PFSK-1 (cell line): ENCODE data around the gene C1QTNF5.

Experiments
- FOXP2 ChIP-seq: optimal IDR thresholded peaks from 2 replicates; pipeline ENCODE3; 2011; ENCODE audit warnings: borderline replicate concordance, control low read depth, inconsistent platforms; ENCODE audit not compliant: insufficient read depth; ENCODE audit errors: extremely low read length, extremely low read depth
- POLR2AphosphoS5 ChIP-seq: IDR thresholded peaks from 2 replicates; pipeline ENCODE4 v1.6.1; 2012; ENCODE audit warnings: low read depth, mild to moderate bottlenecking, control low read depth, low read length, moderate library complexity
- REST ChIP-seq, 2 experiments: IDR thresholded peaks; 2 replicates each; pipeline versions ENCODE4 v1.6.1 to v1.8.0; 2011 to 2012; ENCODE audit warnings: low read depth in 2 of 2, low read length in 2 of 2, control low read depth in 1 of 2, inconsistent platforms in 1 of 2, mild to moderate bottlenecking in 1 of 2, moderate library complexity in 1 of 2; ENCODE audit not compliant: insufficient read depth in 1 of 2
- SIN3A ChIP-seq: IDR thresholded peaks from 2 replicates; pipeline ENCODE4 v1.6.1; 2012; ENCODE audit warnings: mild to moderate bottlenecking, low read length, moderate library complexity, borderline replicate concordance; ENCODE audit not compliant: insufficient read depth
- TAF1 ChIP-seq: IDR thresholded peaks from 2 replicates; pipeline ENCODE4 v1.6.1; 2012; ENCODE audit warnings: low read length, control low read depth, borderline replicate concordance; ENCODE audit not compliant: insufficient read depth

C1QTNF5 gene

GRCh38 chr11:119314726-119315125 is 26.0 kb downstream of the C1QTNF5 start:
- no peak for TF ChIP-seq SIN3A

- no peak for TF ChIP-seq SIN3A
Observed at GRCh38 chr11:119310682-119311052, 30.0 kb downstream of the C1QTNF5 start.

GRCh38 chr11:119309953-119310681 is 30.6 kb downstream of the C1QTNF5 start:
- no peak for TF ChIP-seq TAF1
- no peak for TF ChIP-seq POLR2AphosphoS5
- TF ChIP-seq FOXP2: no peak
- no peak for TF ChIP-seq REST (IDR thresholded peaks at IDR 0.05; ENCODE audit: insufficient read depth in 1 of 2, low read depth in 2 of 2, low read length in 2 of 2)
- TF ChIP-seq SIN3A: no peak

GRCh38 chr11:119309411-119309810 is 31.3 kb downstream of the C1QTNF5 start:
- TF ChIP-seq POLR2AphosphoS5 (no peak), FOXP2 (no peak), SIN3A (no peak), REST (IDR thresholded peaks at IDR 0.05; ENCODE audit: insufficient read depth in 1 of 2, low read depth in 2 of 2, low read length in 2 of 2) (no peak), TAF1 (no peak)

GRCh38 chr11:119307974-119308373 is 32.7 kb downstream of the C1QTNF5 start:
- TF ChIP-seq REST (IDR thresholded peaks at IDR 0.05; ENCODE audit: insufficient read depth in 1 of 2, low read depth in 2 of 2, low read length in 2 of 2) (no peak), FOXP2 (no peak), TAF1 (no peak), POLR2AphosphoS5 (no peak), SIN3A (no peak)

- TF ChIP-seq REST (IDR thresholded peaks at IDR 0.05; ENCODE audit: insufficient read depth in 1 of 2, low read depth in 2 of 2, low read length in 2 of 2) (no peak), TAF1 (no peak), POLR2AphosphoS5 (no peak)
Observed at GRCh38 chr11:119307219-119307618, 33.5 kb downstream of the C1QTNF5 start.
